ENCODE data around the gene CRYBG1.

Gene CRYBG1

DNA sequence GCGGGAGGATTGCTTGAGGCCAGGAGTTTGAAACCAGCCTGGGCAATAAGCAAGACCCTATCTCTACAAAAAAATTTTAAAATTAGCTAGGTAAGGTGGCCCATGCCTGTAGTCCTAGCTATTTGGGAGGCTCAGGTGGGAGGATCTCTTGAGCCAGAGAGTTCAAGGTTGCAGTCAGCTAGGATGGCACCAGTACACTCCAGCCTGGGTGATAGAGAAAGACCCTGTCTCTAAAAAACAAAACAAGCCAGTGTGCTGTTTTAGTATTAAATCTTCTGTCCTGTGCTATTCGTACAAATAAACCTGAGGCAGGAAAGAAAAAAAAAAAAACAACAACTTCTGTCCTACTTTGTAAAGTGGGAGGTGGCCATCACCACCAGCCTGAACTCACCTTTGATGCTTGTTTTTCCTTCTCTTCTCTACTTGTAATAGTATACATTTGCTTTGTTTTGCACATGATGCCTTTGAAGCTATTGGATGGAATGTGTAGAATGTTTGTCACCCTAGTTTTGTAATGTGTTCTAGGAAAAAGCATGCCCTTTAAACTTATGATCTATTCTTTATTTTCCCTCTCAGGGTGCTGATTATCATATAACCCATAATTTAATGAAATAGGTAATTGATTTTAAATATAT is 102.5 kb downstream of the CRYBG1 start:
- no peak for DNase-seq

DNA sequence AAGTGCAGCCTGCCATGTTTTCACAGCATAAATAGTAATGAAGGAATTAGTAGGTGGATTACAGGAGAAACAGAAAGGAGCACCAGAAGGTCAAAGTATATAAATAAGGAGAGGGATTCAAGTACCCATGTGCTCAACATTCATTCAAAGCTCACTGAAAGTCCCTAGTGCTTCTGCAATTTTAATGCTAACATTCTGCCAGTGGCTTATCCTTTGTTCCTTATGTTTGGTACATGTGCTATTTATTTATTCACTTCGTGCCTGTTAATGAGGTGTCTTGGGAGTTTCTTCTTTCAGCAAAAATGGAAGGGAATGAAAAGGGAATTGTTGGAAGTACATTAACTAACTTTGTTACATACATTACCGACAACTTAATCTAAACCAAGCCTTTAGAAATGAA is 105.7 kb downstream of the CRYBG1 start:
- no peak for DNase-seq

DNA sequence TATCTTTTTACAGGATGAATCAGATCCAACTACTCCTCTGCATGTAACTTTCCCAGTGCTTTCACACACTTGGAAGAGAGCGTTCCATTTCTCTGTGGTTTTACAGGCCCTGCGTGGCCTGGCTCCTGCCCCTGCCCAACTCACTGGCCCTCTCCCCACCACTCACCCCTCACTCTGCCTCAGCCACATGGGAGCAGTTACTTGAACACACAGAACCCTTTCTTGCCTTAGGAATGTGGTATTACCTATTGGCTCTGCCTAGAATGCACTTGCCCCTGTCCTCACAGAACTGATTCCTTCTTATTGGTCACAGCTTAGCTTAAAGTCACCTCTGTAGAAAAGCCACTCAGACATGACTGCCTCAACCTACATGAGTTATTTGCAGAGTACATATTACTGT is 108.4 kb downstream of the CRYBG1 start:
- no peak for DNase-seq

GRCh38 chr6:106469882-106470281 is 109.4 kb downstream of the CRYBG1 start:
- no peak for DNase-seq

DNA sequence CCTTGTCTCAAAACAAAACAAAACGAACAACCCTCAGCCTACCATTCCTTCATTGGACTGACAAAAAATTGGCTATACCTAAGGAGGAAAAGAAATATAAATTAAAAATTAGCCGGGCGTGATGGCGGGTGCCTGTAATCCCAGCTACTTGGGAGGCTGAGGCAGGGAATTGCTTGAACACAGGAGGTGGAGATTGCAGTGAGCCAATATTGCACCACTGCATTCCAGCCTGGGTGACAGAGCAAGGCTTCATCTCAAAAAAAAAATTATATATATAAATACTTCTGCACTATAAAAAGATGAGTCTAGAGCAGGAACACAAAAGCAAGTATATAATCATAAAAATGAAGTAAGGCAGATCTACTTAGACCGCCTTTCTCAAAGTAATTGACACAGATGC is 109.8 kb downstream of the CRYBG1 start:
- DNase-seq, result no peak

- DNase-seq, result no peak
Measured at GRCh38 chr6:106470811-106471210, 110.3 kb downstream of the CRYBG1 start.

DNA sequence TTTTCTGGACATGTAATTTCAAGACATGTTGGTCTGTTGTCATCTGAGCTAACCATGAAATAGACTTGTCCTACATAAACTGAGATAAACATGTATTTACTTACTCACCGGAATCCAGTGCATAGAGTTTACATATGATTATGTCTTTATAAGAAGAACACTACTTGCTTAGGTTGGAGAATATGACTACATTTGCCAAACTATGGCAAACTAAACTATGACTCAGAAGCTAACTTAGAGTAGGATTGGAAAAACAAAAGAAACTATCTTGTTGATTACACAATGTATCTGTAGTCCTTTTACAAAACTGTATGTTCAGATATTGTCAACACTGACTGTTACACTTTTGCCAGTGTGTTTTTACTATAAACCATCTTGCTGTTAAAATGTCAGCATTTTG is 113.3 kb downstream of the CRYBG1 start:
- DNase-seq, result no peak

DNA sequence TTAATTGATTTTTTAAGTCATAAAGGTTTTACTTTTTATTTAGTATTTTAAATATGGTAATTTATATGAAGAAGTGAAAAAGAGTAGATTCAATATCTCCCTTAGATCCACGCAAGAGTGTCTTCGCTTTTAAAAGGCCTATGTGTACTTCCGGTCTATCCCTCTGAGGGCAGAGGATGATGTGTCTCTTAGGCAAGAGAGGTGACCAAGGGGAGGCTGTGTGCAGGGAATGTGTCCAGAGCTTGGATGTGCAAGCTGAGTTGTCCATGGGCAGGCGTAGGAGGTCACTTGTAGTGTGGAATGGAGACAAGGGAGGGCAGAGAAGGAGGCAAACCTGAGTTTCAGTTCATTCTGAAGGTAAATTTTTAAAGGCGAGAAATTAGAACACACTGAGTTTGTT is 113.9 kb downstream of the CRYBG1 start:
- DNase-seq, result no peak

DNA sequence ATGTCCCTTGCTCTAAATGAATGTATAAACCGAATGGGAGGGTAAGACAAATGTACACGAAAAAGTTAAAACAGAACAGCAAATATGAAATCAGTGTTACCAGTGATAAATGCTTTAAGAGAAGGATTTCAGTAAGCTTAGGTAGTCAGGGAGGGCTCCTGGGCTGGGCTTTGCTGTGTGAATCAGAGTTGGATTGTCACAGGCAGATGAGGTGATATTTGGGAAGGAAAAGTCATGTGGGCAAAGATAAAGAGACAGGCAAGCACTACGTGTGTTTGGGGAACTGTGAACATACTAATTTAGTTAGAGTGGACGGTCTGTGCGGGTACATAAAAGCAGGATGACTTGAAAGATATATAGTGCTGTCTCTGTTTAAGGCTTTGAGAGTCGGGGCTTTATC is 114.8 kb downstream of the CRYBG1 start:
- DNase-seq, result no peak

GRCh38 chr6:106476331-106477105 is 116.0 kb downstream of the CRYBG1 start:
- DNase-seq, result no peak

GRCh38 chr6:106477146-106477545 is 116.6 kb downstream of the CRYBG1 start:
- no peak for DNase-seq

DNA sequence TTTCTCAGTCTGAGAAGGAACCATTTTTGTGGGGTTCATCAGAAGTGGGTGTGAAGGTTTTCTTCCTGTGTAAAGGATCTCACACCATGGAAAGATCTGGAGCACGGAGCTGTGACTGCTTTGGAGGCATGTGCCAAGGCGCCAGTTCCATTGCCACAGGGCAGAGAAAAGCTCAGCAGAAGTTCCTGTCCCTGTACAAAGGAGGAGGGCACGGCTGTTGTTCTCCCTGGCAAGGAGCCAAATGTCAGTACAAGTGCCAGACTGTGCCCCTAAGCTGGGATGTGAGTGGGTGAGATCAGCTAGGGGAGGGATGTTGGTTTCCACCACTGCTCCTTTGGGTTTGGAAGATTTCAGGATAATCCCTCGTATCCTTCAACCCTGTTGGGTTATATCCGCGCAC is 117.3 kb downstream of the CRYBG1 start:
- DNase-seq, result no peak

GRCh38 chr6:106486236-106486635 is 125.7 kb downstream of the CRYBG1 start:
- DNase-seq, result no peak

DNA sequence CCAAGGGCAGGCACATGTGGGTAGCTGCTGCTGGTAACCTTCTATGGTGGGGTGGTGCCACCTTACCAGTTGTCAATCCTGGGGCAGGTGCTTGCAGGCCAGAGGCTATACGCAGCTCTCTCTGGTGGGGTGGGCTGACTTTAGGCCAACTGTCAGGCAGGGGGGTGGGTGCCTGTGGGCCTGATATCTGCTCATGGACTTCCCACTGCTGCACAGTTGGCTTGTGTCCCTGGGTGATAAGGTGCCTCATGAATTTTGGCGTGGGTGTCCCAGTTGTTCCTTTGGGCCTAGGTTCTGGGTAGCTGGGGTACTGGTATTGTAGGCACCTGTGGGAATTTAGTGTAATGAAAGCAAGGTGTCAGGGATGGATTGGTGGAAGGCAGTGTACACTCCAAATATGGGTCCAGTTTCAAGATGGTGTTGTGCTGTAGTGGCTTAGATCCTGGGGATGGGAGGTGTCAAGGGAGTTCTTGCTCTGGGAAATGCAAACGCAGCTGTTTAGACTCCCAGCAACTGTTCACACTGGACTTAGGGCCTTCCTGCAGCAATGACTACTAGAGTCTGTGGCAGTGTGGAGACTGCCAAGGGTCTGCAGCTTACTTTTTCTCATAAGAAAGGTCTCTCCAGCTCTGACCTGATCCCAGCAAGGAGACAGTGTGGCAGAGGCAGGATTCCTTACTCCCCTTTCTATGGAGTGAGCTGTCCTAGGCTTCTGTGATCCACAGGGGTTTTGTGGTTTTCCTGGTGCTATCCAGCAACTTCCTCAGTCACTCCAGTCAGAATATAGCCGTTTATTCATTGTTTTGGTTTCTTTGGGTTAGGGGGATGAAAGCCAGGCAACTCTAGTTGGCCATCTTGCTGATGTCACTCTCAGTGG is 128.2 kb downstream of the CRYBG1 start:
- DNase-seq, result no peak

DNA sequence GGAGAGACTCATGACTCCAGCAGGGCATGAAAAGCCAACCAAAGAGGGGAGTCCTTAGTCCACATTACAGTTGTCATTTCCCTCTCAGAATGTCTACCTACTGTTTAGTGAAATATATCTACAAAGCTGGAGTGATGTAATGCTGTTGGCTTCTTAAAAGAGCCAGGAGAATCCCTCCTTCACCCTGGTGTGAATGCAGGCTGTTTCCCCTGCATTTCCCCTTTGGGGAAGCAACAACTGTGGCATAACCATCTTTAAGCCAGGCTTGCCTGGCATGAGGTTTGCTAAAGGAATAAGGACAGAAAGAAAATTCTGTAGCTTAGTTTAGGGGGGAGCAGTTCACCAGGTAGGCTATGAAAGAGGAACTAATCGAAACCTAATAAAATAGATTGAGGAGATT is 129.5 kb downstream of the CRYBG1 start:
- no peak for DNase-seq

DNA sequence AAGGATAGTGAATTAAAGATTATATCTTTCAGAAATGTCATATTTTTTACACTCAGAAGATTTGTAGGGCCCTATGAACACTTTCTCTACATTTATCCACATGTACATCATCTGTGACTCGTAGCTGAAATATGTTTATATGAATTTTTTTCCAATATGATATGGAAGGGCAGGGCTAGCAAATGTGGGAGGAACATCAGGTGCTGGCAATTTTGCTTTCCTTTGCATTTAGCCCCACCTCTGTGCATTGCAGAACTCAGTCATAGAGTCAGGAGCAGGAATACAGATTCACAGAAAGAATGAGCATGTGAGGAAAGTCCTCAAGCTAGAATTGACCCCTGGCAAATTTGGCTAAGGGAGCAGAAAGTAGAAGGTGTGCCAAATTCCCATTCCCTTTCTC is 129.9 kb downstream of the CRYBG1 start:
- no peak for DNase-seq

- no peak for DNase-seq
Measured at GRCh38 chr6:106490974-106491373, 130.5 kb downstream of the CRYBG1 start.

GRCh38 chr6:106495014-106495413 is 134.5 kb downstream of the CRYBG1 start:
- DNase-seq, result no peak

DNA sequence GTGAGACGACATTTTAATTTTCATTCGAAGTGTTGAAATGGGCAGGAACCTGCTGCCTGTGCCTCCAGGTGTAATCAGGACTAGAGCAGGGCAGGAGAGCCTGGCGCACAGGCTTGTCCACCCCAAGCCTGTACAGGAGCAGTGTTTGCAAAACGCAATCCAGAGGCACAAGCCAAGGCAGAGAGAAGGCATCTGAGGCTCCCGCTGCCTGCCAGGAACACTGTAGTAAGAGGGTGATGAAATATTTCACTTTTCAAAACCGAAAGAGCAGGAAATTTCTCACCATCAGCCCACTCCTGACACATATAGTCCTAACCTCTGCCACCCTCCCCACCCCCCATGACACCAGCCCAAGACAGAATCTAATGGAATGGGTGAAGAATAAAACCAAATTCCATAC is 136.3 kb downstream of the CRYBG1 start:
- no peak for DNase-seq

DNA sequence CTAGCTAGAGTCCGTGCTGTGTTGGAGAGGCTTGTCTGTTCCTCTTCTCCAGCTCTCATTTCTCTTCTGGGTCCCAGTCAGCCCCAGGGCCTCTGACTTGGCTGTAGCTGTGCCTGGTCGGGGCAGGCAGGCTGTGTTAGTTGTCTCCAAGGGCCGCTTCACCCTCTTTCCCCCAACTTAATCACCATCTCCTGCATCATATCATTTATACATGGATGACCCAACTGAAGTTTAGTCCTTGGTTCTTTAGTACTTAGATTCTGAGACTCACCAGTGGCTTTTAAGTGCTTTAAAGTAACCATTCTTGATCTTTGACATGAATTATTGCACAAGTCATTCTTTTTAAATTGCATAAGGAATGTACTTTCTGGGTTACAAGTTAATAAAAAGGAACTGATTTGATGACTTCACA is 141.4 kb downstream of the CRYBG1 start:
- DNase-seq, result no peak

DNA sequence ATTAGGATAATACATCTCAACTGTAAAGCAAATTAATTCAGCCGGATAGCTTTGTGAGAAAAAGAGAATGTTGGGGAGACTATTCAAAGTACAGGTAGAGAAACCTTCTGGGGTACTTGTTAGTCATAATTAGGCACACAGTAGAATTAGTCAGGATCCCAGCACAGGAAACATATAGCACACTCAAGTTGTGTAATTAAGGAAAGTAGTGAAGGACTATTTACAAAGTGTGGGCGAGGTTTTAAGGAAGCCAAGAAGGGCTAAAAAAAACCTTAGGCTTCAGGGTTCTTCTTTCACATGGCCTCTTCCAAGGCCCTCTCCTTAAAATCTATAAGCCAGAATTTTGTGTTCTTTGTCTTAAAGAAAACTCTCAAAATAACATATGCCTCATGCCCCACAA is 142.0 kb downstream of the CRYBG1 start:
- no peak for DNase-seq

GRCh38 chr6:106508277-106508676 is 147.8 kb downstream of the CRYBG1 start:
- no peak for DNase-seq

DNA sequence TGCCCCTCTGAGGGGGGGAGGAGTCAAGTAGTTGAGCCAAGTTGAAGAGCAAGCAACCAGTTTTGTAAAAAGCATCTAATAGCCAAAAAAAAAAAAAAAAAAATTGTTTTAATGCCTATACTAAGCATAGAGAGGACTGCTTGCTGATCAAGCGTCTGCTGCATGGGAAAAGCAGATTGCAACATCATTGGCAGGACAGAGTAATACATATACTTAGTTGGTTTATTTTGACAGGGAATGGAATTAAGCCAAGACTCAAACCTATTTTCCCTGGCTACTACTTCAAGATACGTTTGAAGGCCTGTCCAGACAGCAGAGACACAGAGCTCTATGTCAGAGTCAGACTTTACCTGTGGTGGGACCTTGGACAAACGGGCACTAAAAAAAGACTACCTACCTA is 148.3 kb downstream of the CRYBG1 start:
- no peak for DNase-seq
